Smooth muscle cell (in vitro differentiated cells): Measurements from ENCODE around the gene EPG5. TPM values are rescaled to one million over a fixed set of nuclear protein-coding genes. Genes with fewer than 3 reads are reported as not detected.

Experiments
- DNase-seq: peaks from one replicate; lab custom pipeline; 2025; ENCODE audit not compliant: unreplicated experiment; lab: John Stamatoyannopoulos, UW
- H2AFZ ChIP-seq: fragments of 200-600 bp; sonication (generic); 2 replicates; pipeline ENCODE4 v1.6.0; 2016; ENCODE audit warnings: antibody characterized with exemption, low read depth, mild to moderate bottlenecking
- H3F3A ChIP-seq: fragments of 200-600 bp; sonication (generic); 2 replicates; pipeline ENCODE4 v1.6.0; 2017; ENCODE audit warnings: antibody characterized with exemption, low read depth
- H3K27ac ChIP-seq: fragments of 200-600 bp; sonication (generic); 2 replicates; pipeline ENCODE4 v1.5.1; 2016; ENCODE audit warnings: low read depth, mild to moderate bottlenecking
- H3K27me3 ChIP-seq: fragments of 200-600 bp; sonication (generic); 2 replicates; pipeline ENCODE4 v1.6.1; 2016; ENCODE audit warnings: low read depth, mild to moderate bottlenecking
- H3K36me3 ChIP-seq: fragments of 200-600 bp; sonication (generic); 2 replicates; pipeline ENCODE4 v1.5.1; 2016; ENCODE audit warnings: low read depth
- H3K4me1 ChIP-seq: fragments of 200-600 bp; sonication (generic); 2 replicates; pipeline ENCODE4 v1.5.1; 2016; ENCODE audit warnings: low read depth
- H3K4me2 ChIP-seq: fragments of 200-600 bp; sonication (generic); 2 replicates; pipeline ENCODE4 v1.6.0; 2016; ENCODE audit warnings: mild to moderate bottlenecking
- H3K4me3 ChIP-seq: fragments of 200-600 bp; sonication (generic); 2 replicates; pipeline ENCODE4 v1.5.1; 2016; ENCODE audit warnings: mild to moderate bottlenecking
- H3K79me2 ChIP-seq: fragments of 200-600 bp; sonication (generic); 2 replicates; pipeline ENCODE4 v1.6.0; 2016; ENCODE audit warnings: low read depth, mild to moderate bottlenecking
- H3K9ac ChIP-seq: fragments of 200-600 bp; sonication (generic); 2 replicates; pipeline ENCODE4 v1.6.0; 2016; ENCODE audit warnings: low read depth
- H3K9me3 ChIP-seq: fragments of 200-600 bp; sonication (generic); replicated peaks from 2 replicates; pipeline ENCODE4 v1.5.1; 2016; ENCODE audit warnings: low read depth
- H4K20me1 ChIP-seq: fragments of 200-600 bp; sonication (generic); 2 replicates; pipeline ENCODE4 v1.6.0; 2016; ENCODE audit warnings: low read depth
- WGBS: methylation state at CpG from one replicate; pipeline ENCODE4 v1.1.7; 2016; ENCODE audit warnings: low lambda C conversion rate; 5-methylcytosine and 5-hydroxymethylcytosine counted together
- polyA plus RNA-seq: library from polyadenylated mRNA; unstranded; fragments of >200 nt; fragmentation: Nextera tagmentation; extraction: Ambion mirVana; gene quantifications from 2 replicates; pipeline ENCODE4 v1.2.1, GENCODE V29; 2016
- total RNA-seq: library from RNA; depleted of rRNA; stranded (reverse); fragments of >200 nt; gene quantifications from 2 replicates; pipeline ENCODE4 v1.2.3, GENCODE V29; 2014
- TF ChIP-seq, protein P1 (sequence below): fragments of 200-600 bp; sonication (generic); IDR thresholded peaks from 2 replicates; pipeline ENCODE4 v1.5.1; 2017; ENCODE audit warnings: borderline replicate concordance, mild to moderate bottlenecking, antibody characterized with exemption; ENCODE audit not compliant: insufficient read depth, poor library complexity, severe bottlenecking

EPG5 gene
- total and polyA plus RNA-seq, 2 experiments from 2014 or later, result 2.7 to 20.8 TPM

GRCh38 chr18:45838302-45839070 is 128.6 kb downstream of the EPG5 start:
- H3K4me2 ChIP-seq, result no peak overlapping the region
- no peaks in the 10 kb centered on the region for H3K4me1 ChIP-seq
- TF ChIP-seq, protein P1, sequence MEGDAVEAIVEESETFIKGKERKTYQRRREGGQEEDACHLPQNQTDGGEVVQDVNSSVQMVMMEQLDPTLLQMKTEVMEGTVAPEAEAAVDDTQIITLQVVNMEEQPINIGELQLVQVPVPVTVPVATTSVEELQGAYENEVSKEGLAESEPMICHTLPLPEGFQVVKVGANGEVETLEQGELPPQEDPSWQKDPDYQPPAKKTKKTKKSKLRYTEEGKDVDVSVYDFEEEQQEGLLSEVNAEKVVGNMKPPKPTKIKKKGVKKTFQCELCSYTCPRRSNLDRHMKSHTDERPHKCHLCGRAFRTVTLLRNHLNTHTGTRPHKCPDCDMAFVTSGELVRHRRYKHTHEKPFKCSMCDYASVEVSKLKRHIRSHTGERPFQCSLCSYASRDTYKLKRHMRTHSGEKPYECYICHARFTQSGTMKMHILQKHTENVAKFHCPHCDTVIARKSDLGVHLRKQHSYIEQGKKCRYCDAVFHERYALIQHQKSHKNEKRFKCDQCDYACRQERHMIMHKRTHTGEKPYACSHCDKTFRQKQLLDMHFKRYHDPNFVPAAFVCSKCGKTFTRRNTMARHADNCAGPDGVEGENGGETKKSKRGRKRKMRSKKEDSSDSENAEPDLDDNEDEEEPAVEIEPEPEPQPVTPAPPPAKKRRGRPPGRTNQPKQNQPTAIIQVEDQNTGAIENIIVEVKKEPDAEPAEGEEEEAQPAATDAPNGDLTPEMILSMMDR, result no peak
- no peaks in the 10 kb centered on the region for H3F3A ChIP-seq
- H3K4me3 ChIP-seq, result no peak overlapping the region
- no peaks in the 10 kb centered on the region for H3K9me3 ChIP-seq
- peaks cover 14% of the 10 kb centered on the region for H3K27me3 ChIP-seq
- H3K9ac ChIP-seq, result no peak overlapping the region
- H3K27ac ChIP-seq, result no peak overlapping the region
- no peaks in the 10 kb centered on the region for H3K36me3 ChIP-seq
- no peaks in the 10 kb centered on the region for H4K20me1 ChIP-seq
- WGBS, result 97% methylated on average over 41 of the region's 53 CpGs
- no peak overlapping the region for H2AFZ ChIP-seq
- no peaks in the 10 kb centered on the region for H3K79me2 ChIP-seq
- no peak for DNase-seq

- H3K9me3 ChIP-seq, result no peaks in the 10 kb centered on the region
- no peaks in the 10 kb centered on the region for H3F3A ChIP-seq
- no peaks in the 10 kb centered on the region for H3K4me1 ChIP-seq
- no peaks in the 10 kb centered on the region for H3K36me3 ChIP-seq
- no peak for DNase-seq
- no peaks in the 10 kb centered on the region for H4K20me1 ChIP-seq
- H3K4me3 ChIP-seq, result peak overlapping the region; percentile 34
- TF ChIP-seq, protein P1, result peak; percentile 25
- H3K4me2 ChIP-seq, result peak overlapping the region; percentile 81
- H3K27me3 ChIP-seq, result peaks cover 14% of the 10 kb centered on the region
- H2AFZ ChIP-seq, result no peak overlapping the region
- 11% methylated on average over 67 of the region's 84 CpGs for WGBS
- no peak overlapping the region for H3K27ac ChIP-seq
- H3K79me2 ChIP-seq, result no peaks in the 10 kb centered on the region
- H3K9ac ChIP-seq, result no peak overlapping the region
Measured at GRCh38 chr18:45837283-45838070, 129.7 kb downstream of the EPG5 start.

DNA sequence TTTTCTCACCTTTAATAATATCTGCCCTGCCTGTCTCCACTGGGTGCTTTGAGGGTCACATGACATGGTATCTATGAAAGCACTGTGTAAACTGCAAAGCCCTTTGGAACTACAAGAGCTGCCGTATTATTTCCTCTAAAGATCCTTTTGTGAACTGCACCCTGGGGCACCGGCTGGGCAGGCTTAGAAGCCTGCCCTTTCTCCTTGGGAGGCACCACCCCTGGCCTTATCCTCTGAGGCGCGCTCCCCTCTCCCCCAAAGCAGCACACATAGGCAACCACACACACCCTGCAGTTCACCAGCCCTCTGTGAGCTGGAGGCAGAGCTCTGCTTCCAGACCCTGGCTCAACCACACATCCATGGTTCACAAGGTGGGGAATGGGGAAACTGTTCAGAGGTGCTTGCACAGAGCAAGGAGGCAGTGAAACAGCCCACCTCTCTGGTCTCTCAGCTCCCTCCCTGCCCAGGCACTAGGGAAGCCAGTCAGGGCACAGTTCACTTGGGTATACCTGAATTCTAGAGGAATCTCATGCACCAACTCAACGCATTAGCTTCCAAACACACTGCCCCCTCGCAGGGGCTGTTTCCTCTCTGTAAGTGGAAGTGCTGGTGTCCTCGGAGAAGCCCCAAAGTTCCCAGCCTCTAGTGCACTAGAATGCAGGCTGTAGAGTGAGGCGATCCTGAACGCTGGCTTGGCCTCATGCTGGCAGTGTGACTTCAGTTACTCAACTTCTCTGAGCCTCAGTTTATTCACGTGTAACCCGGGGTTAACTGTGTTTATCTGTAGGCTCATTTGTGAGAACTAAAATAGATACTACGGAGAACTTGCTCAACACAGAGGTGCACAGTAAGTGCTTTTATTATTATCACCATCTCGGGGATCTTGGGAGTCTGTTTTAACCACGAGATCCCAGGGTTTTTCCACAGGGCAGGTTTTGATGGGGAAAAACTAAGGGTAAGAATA is 130.6 kb downstream of the EPG5 start:
- 71% methylated on average over 14 of the region's 14 CpGs for WGBS
- Histone ChIP-seq H3K36me3 (no peaks in the 10 kb centered on the region), H3K9ac (no peak overlapping the region), H3K4me1 (no peaks in the 10 kb centered on the region), H3K4me3 (no peak overlapping the region), H3K4me2 (no peak overlapping the region), H4K20me1 (no peaks in the 10 kb centered on the region), H2AFZ (no peak overlapping the region), H3K27me3 (peaks cover 14% of the 10 kb centered on the region), H3K27ac (no peak overlapping the region), H3K79me2 (no peaks in the 10 kb centered on the region), H3K9me3 (no peaks in the 10 kb centered on the region), H3F3A (no peaks in the 10 kb centered on the region)
- DNase-seq, result no peak
- TF ChIP-seq, protein P1, result no peak
